HT1080 (cell line): ENCODE results near the gene ACTRT3. TPM values are rescaled to one million over a fixed set of nuclear protein-coding genes. Genes with fewer than 3 reads are reported as not detected.

ENCODE experiments used
- small RNA-seq: library from RNA; depleted of rRNA; stranded (forward); fragments of <200 nt; gene quantifications from one replicate; pipeline ENCODE3, GENCODE V24; 2014
- total RNA-seq: library from RNA; depleted of rRNA; stranded (reverse); fragments of >200 nt; shearing (Covaris generic); gene quantifications from 2 replicates; pipeline ENCODE4 v1.2.3, GENCODE V29; 2014; rRNA removed

Gene ACTRT3
- total RNA-seq, 1 experiment from 2014 or later: not detected

Small RNAs within 50 kb of the gene (small RNA-seq; reads per million reads assigned to genes)
- gene RNU6-637P: not detected

Other genes starting within 250 kb of the ACTRT3 start
- gene MECOM, start 105.8 kb downstream of the ACTRT3 start, total RNA-seq: 5.3 and 10.9 TPM in 2 replicates
- 52.4 and 143 TPM in 2 replicates for gene TERC, start 4.5 kb downstream of the ACTRT3 start, total RNA-seq
- 23.1 and 23.6 TPM in 2 replicates for gene MYNN, start 3.8 kb upstream of the ACTRT3 start, total RNA-seq
- gene LRRIQ4, start 43.3 kb upstream of the ACTRT3 start, total RNA-seq: not detected in 2 replicates
- not detected in 2 replicates for gene LRRC34, start 43.3 kb upstream of the ACTRT3 start, total RNA-seq
- not detected in 2 replicates for gene LRRC31, start 100.4 kb upstream of the ACTRT3 start, total RNA-seq
- not detected in 2 replicates for gene SAMD7, start 142.0 kb upstream of the ACTRT3 start, total RNA-seq
- 36.3 and 42.9 TPM in 2 replicates for gene SEC62, start 197.2 kb upstream of the ACTRT3 start, total RNA-seq